Adipocyte (in vitro differentiated cells): Measurements from ENCODE around the gene CD3G.
"Not testable (repeated sequence)": the region's sequence is repeated elsewhere in the genome, so short reads cannot be mapped to it uniquely, and the experiment has no call there.

Source experiments
- DNase-seq: peaks from one replicate; pipeline ENCODE4 v3.0.0-alpha.2; 2015; ENCODE audit warnings: low read depth
- H3K27me3 ChIP-seq: replicated peaks from 2 replicates; pipeline ENCODE4 v1.7.0; 2013; ENCODE audit warnings: mild to moderate bottlenecking, low read length, moderate library complexity; ENCODE audit not compliant: control insufficient read depth, insufficient read depth
- H3K36me3 ChIP-seq: 2 replicates; pipeline ENCODE4 v1.7.0; 2013; ENCODE audit warnings: low read length, mild to moderate bottlenecking, moderate library complexity; ENCODE audit not compliant: control insufficient read depth, insufficient read depth, severe bottlenecking
- H3K4me1 ChIP-seq: 2 replicates; pipeline ENCODE4 v1.7.0; 2013; ENCODE audit warnings: mild to moderate bottlenecking, low read length, moderate library complexity; ENCODE audit not compliant: control insufficient read depth, insufficient read depth
- H3K4me3 ChIP-seq: 2 replicates; pipeline ENCODE4 v1.7.0; 2013; ENCODE audit warnings: mild to moderate bottlenecking, low read length, moderate library complexity
- H3K9ac ChIP-seq: 2 replicates; pipeline ENCODE4 v1.7.0; 2013; ENCODE audit warnings: mild to moderate bottlenecking, low read length, moderate library complexity
- H3K9me3 ChIP-seq: 2 replicates; pipeline ENCODE4 v1.7.0; 2013; ENCODE audit warnings: mild to moderate bottlenecking, low read length, moderate library complexity; ENCODE audit not compliant: control insufficient read depth

The CD3G gene

GRCh38 chr11:118343981-118344515, at the start of gene CD3G:
TSS of gene CD3G (plus strand) at chr11:118344344. CDS start at chr11:118344424, 80 bp downstream.
- no peak within 1 kb of the TSS for H3K9ac ChIP-seq

GRCh38 chr11:118295199-118295598, 48.9 kb upstream of the CD3G start:
- no peak for DNase-seq
- H3K4me3 ChIP-seq, result no peak overlapping the region
- no peaks in the 10 kb centered on the region for H3K4me1 ChIP-seq
- H3K27me3 ChIP-seq, result peaks cover 8% of the 10 kb centered on the region
- H3K9me3 ChIP-seq, result no peaks in the 10 kb centered on the region
- no peaks in the 10 kb centered on the region for H3K36me3 ChIP-seq
- no peak overlapping the region for H3K9ac ChIP-seq

More at GRCh38 chr11:118343981-118344515, at the start of gene CD3G:
- Histone ChIP-seq H3K4me3 (no peak within 1 kb of the TSS), H3K9me3 (no peaks in the 10 kb centered on the region), H3K27me3 (peaks cover 70% of the 10 kb centered on the region), H3K4me1 (no peaks in the 10 kb centered on the region), H3K36me3 (no peaks in the 10 kb centered on the region)
- no peak for DNase-seq

DNA sequence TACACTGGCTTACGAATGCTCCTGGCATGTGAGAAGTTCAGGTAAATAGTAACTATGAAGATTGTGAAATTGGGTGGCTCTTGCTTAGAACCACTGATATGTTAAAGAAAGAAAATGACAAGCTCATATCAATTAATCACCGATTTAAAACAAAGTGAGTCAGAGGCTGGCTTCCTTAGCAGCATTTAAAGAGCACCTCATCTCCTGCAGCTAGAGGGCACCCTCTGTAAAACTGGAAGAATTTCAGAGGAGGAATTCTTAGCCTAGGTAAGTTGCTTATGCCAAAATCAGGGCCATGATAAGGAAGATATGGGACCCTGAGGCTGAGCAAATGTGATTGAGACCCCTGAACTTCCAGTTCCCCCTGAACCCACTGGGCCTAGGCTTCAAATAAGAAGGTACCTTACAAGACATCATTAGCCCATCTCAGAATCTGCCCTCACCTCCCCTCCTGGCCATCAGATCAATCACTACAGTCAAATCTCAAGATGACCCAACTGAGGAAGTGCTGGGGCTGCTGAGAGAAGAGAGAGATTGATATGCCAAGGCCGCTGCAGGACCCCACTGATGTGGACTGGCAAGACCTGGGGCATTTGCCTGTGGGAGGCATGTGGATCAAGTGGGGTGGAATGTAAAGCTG, 48.2 kb upstream of the CD3G start:
- no peak overlapping the region for H3K4me3 ChIP-seq
- no peaks in the 10 kb centered on the region for H3K9me3 ChIP-seq
- no peak overlapping the region for H3K9ac ChIP-seq
- peaks cover 15% of the 10 kb centered on the region for H3K27me3 ChIP-seq
- H3K4me1 ChIP-seq, result no peaks in the 10 kb centered on the region
- peak; percentile 15 for DNase-seq
- H3K36me3 ChIP-seq, result no peaks in the 10 kb centered on the region

DNA sequence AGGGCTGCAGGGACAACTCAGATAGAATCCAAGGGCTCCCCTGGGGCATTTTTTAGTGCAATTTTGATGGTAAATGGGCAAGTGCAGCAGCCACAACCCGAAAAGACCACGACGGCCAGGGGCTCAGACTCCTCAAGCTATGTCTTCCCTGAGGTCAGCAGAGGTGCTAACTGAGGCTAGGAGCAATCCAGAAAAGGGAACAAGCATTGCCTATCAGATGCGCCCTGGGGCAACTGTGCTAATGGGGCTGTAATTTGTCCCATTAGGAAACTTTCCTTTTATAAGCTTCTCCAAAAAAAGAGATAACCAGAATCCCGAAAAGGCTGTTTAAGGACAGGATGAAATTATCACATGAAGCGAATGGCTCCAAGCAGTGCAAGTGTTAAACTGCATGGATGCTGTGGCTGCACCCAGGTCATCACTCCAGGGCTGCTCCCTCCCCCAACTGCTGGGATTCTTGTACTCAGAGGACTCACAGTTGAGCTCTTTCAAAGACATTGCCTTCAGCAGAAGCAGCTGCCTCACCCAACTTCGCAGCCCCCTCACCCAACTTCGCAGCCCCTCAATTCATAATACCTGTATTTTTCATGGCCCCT, 42.4 kb upstream of the CD3G start:
- H3K9ac ChIP-seq, result no peak overlapping the region

GRCh38 chr11:118304227-118304567, 39.9 kb upstream of the CD3G start:
- Histone ChIP-seq H3K36me3 (no peaks in the 10 kb centered on the region), H3K4me1 (no peaks in the 10 kb centered on the region), H3K9ac (no peak overlapping the region), H3K27me3 (peaks cover 37% of the 10 kb centered on the region), H3K9me3 (no peaks in the 10 kb centered on the region), H3K4me3 (no peak overlapping the region)
- DNase-seq, result no peak

More for the DNA sequence above, 42.4 kb upstream of the CD3G start:
- Histone ChIP-seq H3K27me3 (peaks cover 32% of the 10 kb centered on the region), H3K4me1 (no peaks in the 10 kb centered on the region), H3K4me3 (no peak overlapping the region), H3K9me3 (no peaks in the 10 kb centered on the region), H3K36me3 (no peaks in the 10 kb centered on the region)
- DNase-seq, result no peak

DNA sequence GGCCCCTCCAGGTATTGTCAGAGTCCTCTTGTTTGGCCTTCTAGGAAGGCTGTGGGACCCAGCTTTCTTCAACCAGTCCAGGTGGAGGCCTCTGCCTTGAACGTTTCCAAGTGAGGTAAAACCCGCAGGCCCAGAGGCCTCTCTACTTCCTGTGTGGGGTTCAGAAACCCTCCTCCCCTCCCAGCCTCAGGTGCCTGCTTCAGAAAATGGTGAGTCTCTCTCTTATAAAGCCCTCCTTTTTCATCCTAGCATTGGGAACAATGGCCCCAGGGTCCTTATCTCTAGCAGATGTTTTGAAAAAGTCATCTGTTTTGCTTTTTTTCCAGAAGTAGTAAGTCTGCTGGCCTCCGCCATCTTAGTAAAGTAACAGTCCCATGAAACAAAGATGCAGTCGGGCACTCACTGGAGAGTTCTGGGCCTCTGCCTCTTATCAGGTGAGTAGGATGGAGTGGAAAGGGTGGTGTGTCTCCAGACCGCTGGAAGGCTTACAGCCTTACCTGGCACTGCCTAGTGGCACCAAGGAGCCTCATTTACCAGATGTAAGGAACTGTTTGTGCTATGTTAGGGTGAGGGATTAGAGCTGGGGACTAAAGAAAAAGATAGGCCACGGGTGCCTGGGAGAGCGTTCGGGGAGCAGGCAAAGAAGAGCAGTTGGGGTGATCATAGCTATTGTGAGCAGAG, 39.4 kb upstream of the CD3G start, which contains the start of gene CD3E:
TSS of gene CD3E (plus strand) at position 163 of the 681 bp plus-strand sequence. CDS start at position 386, 223 bp downstream.
- H3K4me1 ChIP-seq, result no peaks in the 10 kb centered on the region
- DNase-seq, result no peak
- no peaks in the 10 kb centered on the region for H3K36me3 ChIP-seq
- no peak within 1 kb of the TSS for H3K9ac ChIP-seq
- H3K4me3 ChIP-seq, result no peak within 1 kb of the TSS
- H3K27me3 ChIP-seq, result peaks cover 37% of the 10 kb centered on the region
- no peaks in the 10 kb centered on the region for H3K9me3 ChIP-seq

DNA sequence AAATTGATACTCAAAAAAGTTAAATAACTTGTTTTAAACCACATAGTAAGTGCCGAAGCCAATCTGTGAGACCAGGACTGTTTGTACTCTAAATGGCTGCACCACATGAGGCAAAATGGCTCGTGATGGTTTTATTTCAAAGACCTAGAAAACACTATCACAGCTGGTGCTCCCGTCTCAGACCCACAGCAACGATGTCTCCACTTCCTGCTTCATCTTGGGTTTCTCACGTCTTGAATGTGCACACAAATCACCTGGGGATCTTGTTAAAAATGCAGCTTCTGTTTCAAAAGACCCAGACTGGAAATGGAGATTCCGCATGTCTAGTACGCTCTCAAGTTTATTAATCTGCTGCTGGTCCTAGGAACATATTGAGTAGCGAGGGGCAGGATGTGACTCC, 38.4 kb upstream of the CD3G start:
- DNase-seq, result no peak
- H3K4me3 ChIP-seq, result no peak overlapping the region

GRCh38 chr11:118306556-118306955, 37.6 kb upstream of the CD3G start:
- H3K4me1 ChIP-seq, result no peaks in the 10 kb centered on the region
- no peaks in the 10 kb centered on the region for H3K9me3 ChIP-seq
- no peak for DNase-seq
- H3K4me3 ChIP-seq, result no peak overlapping the region
- peaks cover 30% of the 10 kb centered on the region for H3K27me3 ChIP-seq
- H3K9ac ChIP-seq, result no peak overlapping the region
- H3K36me3 ChIP-seq, result no peaks in the 10 kb centered on the region

More for the DNA sequence above, 38.4 kb upstream of the CD3G start:
- H3K36me3 ChIP-seq, result no peaks in the 10 kb centered on the region
- H3K27me3 ChIP-seq, result peaks cover 30% of the 10 kb centered on the region
- H3K4me1 ChIP-seq, result no peaks in the 10 kb centered on the region
- H3K9ac ChIP-seq, result no peak overlapping the region
- H3K9me3 ChIP-seq, result no peaks in the 10 kb centered on the region

GRCh38 chr11:118308995-118309528, 35.1 kb upstream of the CD3G start:
- H3K9ac ChIP-seq, H3K9me3 ChIP-seq, H3K4me3 ChIP-seq, H3K36me3 ChIP-seq, DNase-seq, H3K4me1 ChIP-seq: not testable (repeated sequence)
- peaks cover 33% of the 10 kb centered on the region for H3K27me3 ChIP-seq

GRCh38 chr11:118310271-118310670, 33.9 kb upstream of the CD3G start:
- Histone ChIP-seq H3K4me3 (no peak overlapping the region), H3K27me3 (peaks cover 41% of the 10 kb centered on the region), H3K36me3 (no peaks in the 10 kb centered on the region), H3K9me3 (no peaks in the 10 kb centered on the region), H3K4me1 (peaks cover 6% of the 10 kb centered on the region), H3K9ac (no peak overlapping the region)
- no peak for DNase-seq
